ENCODE measurements around the gene TNRC6A.

GRCh38 chr16:24758373-24758772, 28.9 kb downstream of the TNRC6A start:
- no peak for TF ChIP-seq YY1 (IDR thresholded peaks at IDR 0.05; ENCODE audit: insufficient read depth, insufficient read length)
- TF ChIP-seq ZNF274 (IDR thresholded peaks at IDR 0.05; ENCODE audit: low read depth, low read length): no peak

Data from NT2/D1 (cell line).